Astrocyte of the hippocampus (primary cell): ENCODE results near the gene TSPAN18.
A peak's percentile ranks its signal among the peaks of the same experiment; 100 is the strongest.

Source experiments
- DNase-seq: peaks from one replicate; pipeline ENCODE4 v3.0.0; 2011; ENCODE audit warnings: low read depth, low spot score

TSPAN18 gene

DNA sequence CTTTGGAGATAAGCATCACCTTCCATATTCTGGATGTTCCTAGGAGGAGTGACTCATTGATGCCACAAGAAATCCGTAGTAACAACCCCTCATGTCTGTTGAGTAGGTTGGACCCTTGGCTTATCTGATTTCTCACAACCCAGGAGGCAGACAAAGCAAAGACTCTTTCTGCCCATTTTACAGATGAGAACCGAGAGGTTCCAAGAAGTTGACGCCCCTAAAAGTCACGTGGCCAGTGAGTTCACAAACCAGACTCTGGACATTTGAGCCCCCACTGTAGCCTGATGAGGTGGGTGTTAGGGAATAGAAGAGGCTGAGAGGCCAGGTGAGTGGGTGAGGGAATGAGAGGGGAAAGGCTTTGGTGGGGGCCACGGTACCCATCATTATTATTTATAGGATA lies 70.3 kb downstream of the TSPAN18 start:
- DNase-seq = no peak

GRCh38 chr11:44797886-44798606 lies 71.3 kb downstream of the TSPAN18 start:
- DNase-seq = peak; percentile 34

GRCh38 chr11:44798607-44798972 lies 71.8 kb downstream of the TSPAN18 start:
- DNase-seq = no peak

- DNase-seq = no peak
Observed at GRCh38 chr11:44799012-44799411, 72.2 kb downstream of the TSPAN18 start.

GRCh38 chr11:44802347-44802746 lies 75.6 kb downstream of the TSPAN18 start:
- DNase-seq = no peak

GRCh38 chr11:44803009-44803408 lies 76.2 kb downstream of the TSPAN18 start:
- no peak for DNase-seq

DNA sequence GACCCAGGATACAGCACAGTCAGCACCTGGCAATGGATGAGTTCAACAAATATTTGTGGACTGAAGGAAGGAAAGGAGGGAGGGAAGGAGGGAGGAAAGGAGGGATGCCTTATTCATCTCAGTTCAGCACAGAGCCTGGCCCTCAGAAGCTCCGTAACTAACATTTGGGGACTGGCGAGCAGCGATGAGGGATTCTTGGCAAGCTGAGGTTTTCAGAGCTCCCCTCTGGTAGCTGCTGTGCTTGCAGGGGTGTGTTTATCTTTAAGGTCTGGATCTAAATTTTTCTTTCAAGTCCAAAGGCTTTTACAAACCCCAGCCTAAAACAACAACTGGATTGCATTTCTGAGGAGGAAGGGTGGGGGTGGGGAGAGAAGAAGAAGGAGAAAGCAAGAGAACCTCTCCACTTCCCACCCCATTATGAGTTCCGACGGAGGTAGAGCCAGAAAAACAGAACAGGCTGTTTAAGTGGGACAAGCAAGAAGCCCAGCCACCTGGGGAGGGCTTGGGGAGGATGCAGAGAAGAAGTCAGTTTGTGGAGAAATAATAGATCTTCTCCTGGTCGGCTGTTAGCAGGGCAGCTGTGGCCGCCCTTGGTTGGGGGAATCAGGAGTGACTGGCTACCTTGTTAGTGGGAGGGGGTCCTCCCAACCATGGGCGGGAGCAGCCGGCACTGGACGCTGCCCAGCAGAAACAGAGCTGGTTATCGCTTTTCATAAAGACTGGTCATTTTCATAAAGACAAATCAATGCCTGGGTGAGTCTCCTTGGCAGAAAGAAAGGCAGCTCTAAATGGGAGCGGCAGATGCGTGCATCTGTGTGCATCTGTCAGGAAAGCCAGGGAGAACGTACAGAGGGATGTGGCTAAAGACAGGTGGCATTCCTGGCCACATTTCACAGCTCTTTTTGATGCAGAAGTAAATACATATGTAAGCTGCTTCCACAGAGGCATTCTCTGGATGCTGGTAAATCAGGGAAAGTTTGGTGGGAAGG lies 78.0 kb downstream of the TSPAN18 start:
- DNase-seq = peak; percentile 43

- DNase-seq = no peak
Observed at GRCh38 chr11:44805596-44805995, 78.8 kb downstream of the TSPAN18 start.

- DNase-seq = no peak
Observed at GRCh38 chr11:44808053-44808753, 81.4 kb downstream of the TSPAN18 start.

DNA sequence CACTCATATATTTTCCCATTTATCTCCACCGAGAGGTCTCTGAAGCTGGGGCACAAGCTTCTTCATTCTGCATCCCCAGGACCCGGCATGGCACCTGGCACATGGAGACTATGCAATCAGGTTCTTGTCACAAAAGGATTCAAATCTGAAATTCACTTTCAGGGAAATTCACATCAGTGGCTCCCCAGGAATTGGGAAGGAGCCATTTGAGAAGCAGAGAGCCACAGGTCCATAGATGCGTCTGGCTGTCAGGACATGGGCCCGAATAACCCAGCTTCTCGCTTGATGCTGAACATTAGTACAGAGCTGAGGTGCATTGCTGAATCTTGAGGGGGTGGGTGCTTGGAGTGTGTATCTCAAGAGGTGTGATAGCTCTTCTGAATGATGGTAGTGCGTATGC lies 82.5 kb downstream of the TSPAN18 start:
- no peak for DNase-seq

DNA sequence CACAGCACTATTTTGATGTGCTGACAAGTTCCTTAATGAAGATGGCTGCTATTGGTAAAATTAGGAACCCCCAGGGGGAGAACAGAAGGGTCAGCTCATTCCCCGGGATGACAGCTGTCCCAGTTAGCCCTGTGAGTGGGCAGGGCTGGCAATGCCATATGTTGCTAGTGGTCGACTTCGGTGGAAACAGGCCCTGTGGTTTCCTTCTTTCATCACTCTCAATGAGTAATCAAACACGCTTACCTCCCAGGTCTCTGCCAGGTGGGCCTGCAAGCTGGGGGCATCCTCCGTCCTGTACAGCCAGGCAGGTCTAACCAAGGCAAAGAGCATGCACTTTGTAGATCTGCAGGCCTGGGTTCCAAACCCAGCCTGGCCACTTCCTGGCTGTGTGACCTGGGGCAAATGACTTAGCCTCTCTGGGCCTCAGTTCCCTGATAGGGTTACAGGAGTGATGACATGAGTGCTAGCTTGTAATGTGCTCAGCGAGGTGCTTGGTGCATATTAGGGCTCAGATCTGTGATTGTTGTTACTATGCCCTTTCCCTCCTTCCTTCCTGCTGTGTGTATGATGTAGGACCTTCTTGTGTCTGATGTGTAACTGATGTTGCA lies 85.2 kb downstream of the TSPAN18 start:
- no peak for DNase-seq

GRCh38 chr11:44812971-44813370 lies 86.2 kb downstream of the TSPAN18 start:
- DNase-seq = no peak

DNA sequence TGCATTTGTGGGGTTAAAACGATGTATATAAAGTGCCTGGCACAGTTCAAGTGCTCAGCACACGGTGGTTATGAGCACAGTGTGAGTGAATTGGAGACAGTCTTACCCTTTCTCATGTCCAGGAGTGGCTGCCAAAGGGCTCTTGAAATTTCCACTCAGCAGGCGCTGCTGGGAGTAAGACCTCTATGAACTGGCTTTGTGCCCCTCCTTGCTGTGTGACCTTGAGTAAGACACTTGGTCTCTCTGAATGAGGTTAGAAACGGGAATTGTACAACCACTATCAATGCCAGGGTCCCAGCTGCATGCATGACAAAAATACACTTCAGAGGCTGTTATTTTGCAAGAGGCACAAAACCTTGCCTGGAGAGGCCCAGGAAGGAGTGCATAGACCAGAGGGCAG lies 86.6 kb downstream of the TSPAN18 start:
- no peak for DNase-seq

- peak; percentile 68 for DNase-seq
Observed at GRCh38 chr11:44814881-44815592, 88.3 kb downstream of the TSPAN18 start.

GRCh38 chr11:44815917-44816456 lies 89.2 kb downstream of the TSPAN18 start:
- DNase-seq = no peak

- peak; percentile 46 for DNase-seq
Observed at GRCh38 chr11:44816761-44817160, 90.0 kb downstream of the TSPAN18 start.

DNA sequence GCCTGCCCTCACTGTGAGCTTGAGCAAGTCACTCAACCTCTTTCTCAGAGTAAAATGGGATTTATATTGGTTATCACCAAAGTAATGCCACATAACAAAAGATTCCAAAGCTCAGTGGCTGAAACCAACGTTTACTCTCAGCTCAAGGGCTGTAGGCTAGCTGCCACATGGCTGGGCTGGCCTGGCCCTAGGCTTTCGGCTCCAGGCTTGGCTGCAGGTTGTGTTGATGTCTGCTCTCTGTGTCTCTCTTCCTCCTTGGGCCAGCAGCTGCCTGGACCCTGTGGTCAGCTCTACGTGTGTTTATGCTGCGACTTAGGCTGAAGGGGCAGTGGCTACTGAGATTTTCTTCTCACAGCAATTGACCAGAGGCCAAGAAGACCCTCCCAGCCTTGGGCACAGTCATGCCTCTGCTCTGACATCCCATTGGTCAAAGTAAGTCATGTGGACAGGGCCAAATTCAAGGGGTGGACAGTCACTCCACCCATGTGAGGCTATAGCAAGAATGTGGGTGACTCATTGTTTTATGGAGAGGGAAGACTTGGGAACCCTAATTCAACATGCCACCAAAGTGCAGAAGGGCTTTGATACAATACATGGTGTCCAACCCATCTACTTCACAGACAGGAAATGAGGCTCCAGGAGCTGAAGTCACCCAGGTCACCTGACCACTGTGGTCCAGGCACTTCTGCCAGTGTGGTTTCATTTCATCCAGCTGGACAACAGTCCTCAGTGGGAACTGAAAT lies 90.6 kb downstream of the TSPAN18 start:
- DNase-seq = peak; percentile 49

DNA sequence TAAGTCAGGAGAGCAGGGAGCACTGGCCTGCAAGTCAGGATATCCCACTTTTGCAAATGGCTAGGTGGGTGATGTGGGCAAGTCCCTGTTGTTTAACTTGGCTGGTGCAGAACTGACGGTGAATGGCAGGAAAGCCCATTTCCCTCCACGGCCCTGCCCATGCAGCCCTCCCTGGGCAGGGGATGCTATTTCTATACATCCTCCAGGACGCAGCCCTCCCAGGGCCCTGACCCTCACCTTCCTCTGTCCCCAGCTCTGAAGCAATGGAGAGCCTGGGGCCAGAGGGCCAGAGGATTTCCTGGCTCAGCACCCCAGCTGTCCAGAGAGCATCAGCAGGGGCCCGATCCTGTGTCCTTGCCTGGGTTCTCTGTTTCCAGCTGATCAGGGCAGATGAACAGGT lies 91.3 kb downstream of the TSPAN18 start:
- no peak for DNase-seq

DNA sequence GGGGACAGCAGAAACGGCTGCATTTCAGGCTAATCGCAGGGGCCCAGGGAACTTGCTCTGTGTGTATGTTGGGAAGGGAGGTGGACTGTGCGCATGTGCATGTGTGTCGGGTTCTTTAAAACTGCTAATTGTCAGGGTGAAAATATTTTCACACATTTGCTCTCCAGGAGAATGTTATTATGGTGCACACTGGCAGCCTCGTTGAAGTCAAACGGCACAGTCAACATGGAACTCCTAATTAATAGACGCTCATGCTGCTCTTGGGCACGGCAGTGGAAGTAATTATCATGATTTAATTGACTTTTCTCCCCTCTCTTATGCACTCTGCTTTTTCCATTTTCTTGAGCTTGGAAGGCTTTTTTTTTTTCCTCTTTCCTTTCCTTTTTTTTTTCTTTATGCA lies 92.6 kb downstream of the TSPAN18 start:
- no peak for DNase-seq

DNA sequence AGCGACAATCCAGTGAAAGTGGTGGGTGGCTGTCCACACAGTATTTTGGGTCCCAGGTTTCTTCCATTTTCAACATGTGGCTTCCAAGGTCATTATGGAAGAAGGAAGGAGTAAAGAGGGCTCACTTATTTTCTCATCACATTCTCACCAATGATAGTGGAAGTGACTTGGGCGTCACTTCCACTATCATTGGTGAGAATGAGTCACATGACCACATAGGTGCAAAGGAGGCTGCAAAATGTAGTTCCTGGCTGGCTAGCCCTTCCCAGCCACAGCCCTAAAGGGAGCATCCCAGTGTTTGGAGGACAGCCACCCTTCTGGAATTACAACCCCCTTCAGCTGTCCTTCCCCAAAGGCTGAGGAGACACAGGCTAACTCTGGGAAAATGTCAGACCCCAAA lies 95.6 kb downstream of the TSPAN18 start:
- no peak for DNase-seq
